Epithelial cell of proximal tubule (primary cell): ENCODE results near the gene PELI1. TPM values are rescaled to one million over a fixed set of nuclear protein-coding genes. Genes with fewer than 3 reads are reported as not detected.

Experiments
- DNase-seq: peaks from one replicate; pipeline ENCODE4 v3.0.0-alpha.2; 2011; ENCODE audit warnings: low read depth
- H3K4me3 ChIP-seq: 2 replicates; pipeline ENCODE4 v1.5.1; 2011; ENCODE audit warnings: low read depth, mild to moderate bottlenecking, low read length
- CTCF ChIP-seq: conservative IDR thresholded peaks from 2 replicates; pipeline ENCODE4 v1.5.1; 2012; ENCODE audit warnings: low read depth, mild to moderate bottlenecking, low read length
- total RNA-seq: library from RNA; depleted of rRNA; stranded (reverse); fragments of >200 nt; gene quantifications from 2 replicates; pipeline ENCODE4 v1.2.3, GENCODE V29; 2015

Gene PELI1
- total RNA-seq, 1 donor from 2014 or later = 8.2 TPM

- H3K4me3 ChIP-seq = no peak overlapping the region
- TF ChIP-seq CTCF = no peak
- no peak for DNase-seq
Observed at GRCh38 chr2:64133828-64134227, 10.4 kb downstream of the PELI1 start.

- no peak overlapping the region for H3K4me3 ChIP-seq
- no peak for DNase-seq
- no peak for TF ChIP-seq CTCF
Observed at GRCh38 chr2:64133354-64133753, 10.9 kb downstream of the PELI1 start.

GRCh38 chr2:64130333-64130732 lies 13.9 kb downstream of the PELI1 start:
- no peak for TF ChIP-seq CTCF
- no peak overlapping the region for H3K4me3 ChIP-seq
- DNase-seq = no peak

GRCh38 chr2:64128943-64129391 lies 15.3 kb downstream of the PELI1 start:
- no peak for DNase-seq
- no peak overlapping the region for H3K4me3 ChIP-seq
- no peak for TF ChIP-seq CTCF

GRCh38 chr2:64128406-64128805 lies 15.8 kb downstream of the PELI1 start:
- DNase-seq = no peak
- no peak for TF ChIP-seq CTCF
- no peak overlapping the region for H3K4me3 ChIP-seq

GRCh38 chr2:64127119-64127518 lies 17.1 kb downstream of the PELI1 start:
- no peak for TF ChIP-seq CTCF
- H3K4me3 ChIP-seq = no peak overlapping the region
- DNase-seq = no peak

GRCh38 chr2:64126601-64127000 lies 17.6 kb downstream of the PELI1 start:
- TF ChIP-seq CTCF = no peak
- no peak overlapping the region for H3K4me3 ChIP-seq
- DNase-seq = no peak
